ENCODE data around the gene GLT6D1. TPM values are rescaled to one million over a fixed set of nuclear protein-coding genes. Genes with fewer than 3 reads are reported as not detected.

GLT6D1 gene
- total and polyA plus RNA-seq, 2 donors (not counting 3 experiments of a cell fraction or from before 2014, with no cell fraction given): not detected

- BruUV-seq (replicated peaks): no TSS peak
- no peaks in the 10 kb centered on the region for H4K20me1 ChIP-seq (replicated peaks; ENCODE audit: control insufficient read depth, extremely low read depth, insufficient read depth, low read length)
- no peak for FAIRE-seq
- H3K9ac ChIP-seq (replicated peaks; ENCODE audit: extremely low read depth, insufficient read depth, low read length): no peak overlapping the region
- ChIA-PET POLR2A (no interaction called here), CTCF (interaction anchor here (1.0 kb wide), 1 partner anchor 13 kb away, joined by 4 read pairs; no protein-coding TSS in a partner anchor)
- H3K9me1 ChIP-seq (replicated peaks; ENCODE audit: control insufficient read depth, extremely low read depth, insufficient read depth, low read length): no peaks in the 10 kb centered on the region
- H3K9me3 ChIP-seq (replicated peaks; ENCODE audit: control insufficient read depth, insufficient read depth, low read length): no peaks in the 10 kb centered on the region
- no peaks in the 10 kb centered on the region for H3K36me3 ChIP-seq (ENCODE audit: control insufficient read depth in 2 of 2, extremely low read depth in 1 of 2, insufficient read depth in 2 of 2, low read length in 2 of 2)
- DNase-seq (ENCODE audit: low read depth, low spot score): no peak
- intact Hi-C loops (cut with micrococcal nuclease): no loop called here
- H3K27me3 ChIP-seq (ENCODE audit: control insufficient read depth in 2 of 2, insufficient read depth in 2 of 2, low read length in 2 of 2): no peaks in the 10 kb centered on the region
- no peak overlapping the region for H3K27ac ChIP-seq (ENCODE audit: insufficient read depth, low read depth, low read length)
- no peaks in the 10 kb centered on the region for H3K79me2 ChIP-seq (ENCODE audit: control insufficient read depth, insufficient read depth, low read length)
- H2AFZ ChIP-seq (ENCODE audit: low read depth, low read length): no peak overlapping the region
- dilution Hi-C loops (cut with MboI; ENCODE audit: extremely low pct_ligation_motif_present, low sequenced_read_pairs): no loop called here
- H3K4me3 ChIP-seq (replicated peaks in 1 of 3; ENCODE audit: insufficient read depth in 1 of 3, low read depth in 1 of 3, low read length in 3 of 3): no peak overlapping the region
- no peak overlapping the region for H3K4me2 ChIP-seq (ENCODE audit: insufficient read depth, low read length)
- TF ChIP-seq FOS (IDR thresholded peaks at IDR 0.05; ENCODE audit: borderline replicate concordance, insufficient read depth, low read length): no peak
- TF ChIP-seq, protein P1, sequence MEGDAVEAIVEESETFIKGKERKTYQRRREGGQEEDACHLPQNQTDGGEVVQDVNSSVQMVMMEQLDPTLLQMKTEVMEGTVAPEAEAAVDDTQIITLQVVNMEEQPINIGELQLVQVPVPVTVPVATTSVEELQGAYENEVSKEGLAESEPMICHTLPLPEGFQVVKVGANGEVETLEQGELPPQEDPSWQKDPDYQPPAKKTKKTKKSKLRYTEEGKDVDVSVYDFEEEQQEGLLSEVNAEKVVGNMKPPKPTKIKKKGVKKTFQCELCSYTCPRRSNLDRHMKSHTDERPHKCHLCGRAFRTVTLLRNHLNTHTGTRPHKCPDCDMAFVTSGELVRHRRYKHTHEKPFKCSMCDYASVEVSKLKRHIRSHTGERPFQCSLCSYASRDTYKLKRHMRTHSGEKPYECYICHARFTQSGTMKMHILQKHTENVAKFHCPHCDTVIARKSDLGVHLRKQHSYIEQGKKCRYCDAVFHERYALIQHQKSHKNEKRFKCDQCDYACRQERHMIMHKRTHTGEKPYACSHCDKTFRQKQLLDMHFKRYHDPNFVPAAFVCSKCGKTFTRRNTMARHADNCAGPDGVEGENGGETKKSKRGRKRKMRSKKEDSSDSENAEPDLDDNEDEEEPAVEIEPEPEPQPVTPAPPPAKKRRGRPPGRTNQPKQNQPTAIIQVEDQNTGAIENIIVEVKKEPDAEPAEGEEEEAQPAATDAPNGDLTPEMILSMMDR (IDR thresholded peaks at IDR 0.05; ENCODE audit: extremely low read depth in 1 of 2, insufficient read depth in 1 of 2, low read depth in 1 of 2, low read length in 2 of 2): no peak
- H3K4me1 ChIP-seq (ENCODE audit: control insufficient read depth, extremely low read depth, insufficient read depth, low read length): peaks cover 11% of the 10 kb centered on the region
These were observed 5.4 kb upstream of the GLT6D1 start for GRCh38 chr9:135644631-135645218.

GRCh38 chr9:135641745-135642144 lies 2.4 kb upstream of the GLT6D1 start:
- FAIRE-seq: no peak
- Histone ChIP-seq H4K20me1 (replicated peaks; ENCODE audit: control insufficient read depth, extremely low read depth, insufficient read depth, low read length) (no peaks in the 10 kb centered on the region), H3K4me1 (ENCODE audit: control insufficient read depth, extremely low read depth, insufficient read depth, low read length) (peaks cover 11% of the 10 kb centered on the region), H3K27ac (ENCODE audit: insufficient read depth, low read depth, low read length) (peak overlapping the region; percentile 78), H3K4me2 (ENCODE audit: insufficient read depth, low read length) (peak overlapping the region; percentile 75), H3K9me3 (replicated peaks; ENCODE audit: control insufficient read depth, insufficient read depth, low read length) (no peaks in the 10 kb centered on the region), H3K36me3 (ENCODE audit: control insufficient read depth in 2 of 2, extremely low read depth in 1 of 2, insufficient read depth in 2 of 2, low read length in 2 of 2) (no peaks in the 10 kb centered on the region), H3K4me3 (replicated peaks in 1 of 3; ENCODE audit: insufficient read depth in 1 of 3, low read depth in 1 of 3, low read length in 3 of 3) (no peak overlapping the region), H2AFZ (ENCODE audit: low read depth, low read length) (no peak overlapping the region), H3K79me2 (ENCODE audit: control insufficient read depth, insufficient read depth, low read length) (no peaks in the 10 kb centered on the region), H3K27me3 (ENCODE audit: control insufficient read depth in 2 of 2, insufficient read depth in 2 of 2, low read length in 2 of 2) (no peaks in the 10 kb centered on the region), H3K9ac (replicated peaks; ENCODE audit: extremely low read depth, insufficient read depth, low read length) (peak overlapping the region; percentile 37), H3K9me1 (replicated peaks; ENCODE audit: control insufficient read depth, extremely low read depth, insufficient read depth, low read length) (no peaks in the 10 kb centered on the region)
- intact Hi-C loops (cut with micrococcal nuclease) (no loop called here), dilution Hi-C loops (cut with MboI; ENCODE audit: extremely low pct_ligation_motif_present, low sequenced_read_pairs) (no loop called here)
- ChIA-PET CTCF (no interaction called here), POLR2A (no interaction called here)
- BruUV-seq (replicated peaks): no TSS peak
- DNase-seq (ENCODE audit: low read depth, low spot score): peak; percentile 44
- peak; percentile 60 for TF ChIP-seq JUN (IDR thresholded peaks at IDR 0.05; ENCODE audit: borderline replicate concordance, insufficient read depth, insufficient read length, low read depth)
- peak; percentile 55 for TF ChIP-seq FOS (IDR thresholded peaks at IDR 0.05; ENCODE audit: borderline replicate concordance, insufficient read depth, low read length)
- TF ChIP-seq MYC (IDR thresholded peaks at IDR 0.05; ENCODE audit: low read depth, low read length): no peak
